Measurements from ENCODE around the gene FHIT. TPM values are rescaled to one million over a fixed set of nuclear protein-coding genes. Genes with fewer than 3 reads are reported as not detected.

Gene FHIT
- total RNA-seq, 1 donor from 2014 or later = 11.7 TPM

GRCh38 chr3:61264281-61264680, 13.0 kb upstream of the FHIT start:
- peaks cover 2% of the 10 kb centered on the region for H3K4me1 Mint-ChIP-seq (ENCODE audit: unreplicated experiment)

GRCh38 chr3:61257148-61257547, 5.9 kb upstream of the FHIT start:
- Mint-ChIP-seq H3K36me3 (peaks cover 3% of the 10 kb centered on the region), H3K27me3 (no peaks in the 10 kb centered on the region), H3K4me1 (ENCODE audit: unreplicated experiment) (peaks cover 9% of the 10 kb centered on the region), H3K9me3 (peaks cover 8% of the 10 kb centered on the region), H3K27ac (no peak overlapping the region), H3K4me3 (no peak overlapping the region)
- no peak for DNase-seq (ENCODE audit: extremely low spot score, unreplicated experiment)
- TF ChIP-seq, protein P1, sequence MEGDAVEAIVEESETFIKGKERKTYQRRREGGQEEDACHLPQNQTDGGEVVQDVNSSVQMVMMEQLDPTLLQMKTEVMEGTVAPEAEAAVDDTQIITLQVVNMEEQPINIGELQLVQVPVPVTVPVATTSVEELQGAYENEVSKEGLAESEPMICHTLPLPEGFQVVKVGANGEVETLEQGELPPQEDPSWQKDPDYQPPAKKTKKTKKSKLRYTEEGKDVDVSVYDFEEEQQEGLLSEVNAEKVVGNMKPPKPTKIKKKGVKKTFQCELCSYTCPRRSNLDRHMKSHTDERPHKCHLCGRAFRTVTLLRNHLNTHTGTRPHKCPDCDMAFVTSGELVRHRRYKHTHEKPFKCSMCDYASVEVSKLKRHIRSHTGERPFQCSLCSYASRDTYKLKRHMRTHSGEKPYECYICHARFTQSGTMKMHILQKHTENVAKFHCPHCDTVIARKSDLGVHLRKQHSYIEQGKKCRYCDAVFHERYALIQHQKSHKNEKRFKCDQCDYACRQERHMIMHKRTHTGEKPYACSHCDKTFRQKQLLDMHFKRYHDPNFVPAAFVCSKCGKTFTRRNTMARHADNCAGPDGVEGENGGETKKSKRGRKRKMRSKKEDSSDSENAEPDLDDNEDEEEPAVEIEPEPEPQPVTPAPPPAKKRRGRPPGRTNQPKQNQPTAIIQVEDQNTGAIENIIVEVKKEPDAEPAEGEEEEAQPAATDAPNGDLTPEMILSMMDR (conservative IDR thresholded peaks at IDR 0.05) = no peak

More at GRCh38 chr3:61264281-61264680, 13.0 kb upstream of the FHIT start:
- H3K4me3 Mint-ChIP-seq = no peak overlapping the region
- no peak overlapping the region for H3K27ac Mint-ChIP-seq
- peaks cover 8% of the 10 kb centered on the region for H3K9me3 Mint-ChIP-seq
- no peaks in the 10 kb centered on the region for H3K36me3 Mint-ChIP-seq
- no peak for DNase-seq (ENCODE audit: extremely low spot score, unreplicated experiment)
- TF ChIP-seq, protein P1 (conservative IDR thresholded peaks at IDR 0.05) = no peak
- no peaks in the 10 kb centered on the region for H3K27me3 Mint-ChIP-seq

- no peak for DNase-seq (ENCODE audit: extremely low spot score, unreplicated experiment)
- Mint-ChIP-seq H3K9me3 (no peaks in the 10 kb centered on the region), H3K4me3 (no peak overlapping the region), H3K36me3 (peaks cover 3% of the 10 kb centered on the region), H3K27ac (no peak overlapping the region), H3K4me1 (ENCODE audit: unreplicated experiment) (peaks cover 25% of the 10 kb centered on the region), H3K27me3 (no peaks in the 10 kb centered on the region)
- TF ChIP-seq, protein P1 (conservative IDR thresholded peaks at IDR 0.05) = no peak
These were observed 2.5 kb upstream of the FHIT start for GRCh38 chr3:61253756-61254155.

DNA sequence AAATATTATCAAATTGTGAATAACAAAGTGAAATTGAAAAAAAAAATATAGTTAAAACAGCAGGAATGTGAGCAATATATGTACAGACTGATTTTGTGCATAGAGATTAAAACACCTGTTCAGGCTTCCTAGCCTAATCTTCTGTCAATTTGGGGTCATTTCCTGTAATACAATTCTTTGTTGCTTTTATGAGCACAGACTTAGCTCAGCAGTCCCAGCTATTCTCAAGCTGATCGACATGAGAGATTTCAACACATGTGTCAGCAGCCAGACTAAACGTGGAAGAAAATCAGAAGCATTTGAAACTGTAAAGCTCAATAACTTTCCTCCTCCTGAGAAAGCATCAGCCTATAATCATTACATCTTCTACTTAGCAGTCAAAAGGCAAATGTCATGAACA, 1.6 kb upstream of the FHIT start:
- Mint-ChIP-seq H3K36me3 (no peaks in the 10 kb centered on the region), H3K27me3 (no peaks in the 10 kb centered on the region), H3K9me3 (no peaks in the 10 kb centered on the region), H3K4me1 (ENCODE audit: unreplicated experiment) (peaks cover 27% of the 10 kb centered on the region), H3K27ac (no peak overlapping the region), H3K4me3 (no peak overlapping the region)
- no peak for DNase-seq (ENCODE audit: extremely low spot score, unreplicated experiment)
- TF ChIP-seq, protein P1 (conservative IDR thresholded peaks at IDR 0.05) = no peak

- TF ChIP-seq, protein P1 (conservative IDR thresholded peaks at IDR 0.05) = no peak
These were observed 473 bp downstream of the FHIT start for GRCh38 chr3:61250784-61251173.

DNA sequence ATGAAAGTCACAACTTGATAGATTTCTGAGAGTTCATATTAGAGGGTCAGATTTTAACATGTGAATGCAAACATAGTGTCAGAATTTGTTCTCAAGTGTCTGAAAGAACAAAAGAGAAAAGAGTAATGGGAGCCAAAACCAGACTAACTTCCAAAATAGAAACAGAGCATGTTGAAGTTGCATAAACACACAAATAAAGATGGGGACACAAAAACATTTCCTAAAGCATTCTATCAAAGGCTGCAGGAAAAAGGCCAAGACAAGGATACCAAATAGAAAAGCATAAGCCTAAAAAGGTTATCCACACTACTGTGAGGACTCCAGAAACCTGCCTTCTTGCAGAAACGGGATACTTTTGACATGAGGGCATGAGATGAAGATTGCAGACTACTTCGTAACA, 2.8 kb downstream of the FHIT start:
- H3K4me1 Mint-ChIP-seq (ENCODE audit: unreplicated experiment) = peaks cover 46% of the 10 kb centered on the region
- no peaks in the 10 kb centered on the region for H3K36me3 Mint-ChIP-seq
- no peak for DNase-seq (ENCODE audit: extremely low spot score, unreplicated experiment)
- TF ChIP-seq, protein P1 (conservative IDR thresholded peaks at IDR 0.05) = no peak
- H3K27me3 Mint-ChIP-seq = no peaks in the 10 kb centered on the region
- no peak overlapping the region for H3K27ac Mint-ChIP-seq
- peaks cover 6% of the 10 kb centered on the region for H3K9me3 Mint-ChIP-seq
- H3K4me3 Mint-ChIP-seq = no peak overlapping the region

More at GRCh38 chr3:61250784-61251173, 473 bp downstream of the FHIT start:
- Mint-ChIP-seq H3K4me1 (ENCODE audit: unreplicated experiment) (peaks cover 33% of the 10 kb centered on the region), H3K4me3 (peak overlapping the region; percentile 94), H3K27ac (peak overlapping the region; percentile 73), H3K9me3 (no peaks in the 10 kb centered on the region), H3K36me3 (no peaks in the 10 kb centered on the region), H3K27me3 (no peaks in the 10 kb centered on the region)
- DNase-seq (ENCODE audit: extremely low spot score, unreplicated experiment) = no peak
